Measurements from ENCODE around the gene RNF103. TPM values are rescaled to one million over a fixed set of nuclear protein-coding genes. Genes with fewer than 3 reads are reported as not detected.

RNF103 gene
- total and polyA plus RNA-seq, 2 experiments from 2014 or later, result 22.0 to 28.1 TPM

- H3K4me3 ChIP-seq, result no peak overlapping the region
- H3K4me1 ChIP-seq (ENCODE audit: low read depth), result peaks cover 5% of the 10 kb centered on the region
- TF ChIP-seq CTCF (IDR thresholded peaks at IDR 0.05; ENCODE audit: low read depth, low read length), result no peak
- no peak for DNase-seq (ENCODE audit: low read depth in 1 of 2, low spot score in 1 of 2)
- no peaks in the 10 kb centered on the region for H3K36me3 ChIP-seq
- H3K9me3 ChIP-seq (ENCODE audit: low read depth), result no peaks in the 10 kb centered on the region
- no peaks in the 10 kb centered on the region for H3K27me3 ChIP-seq
- no peak overlapping the region for H3K27ac ChIP-seq
Measured at GRCh38 chr2:86646329-86646728, 22.7 kb upstream of the RNF103 start.

GRCh38 chr2:86645752-86646151, 22.1 kb upstream of the RNF103 start:
- Histone ChIP-seq H3K36me3 (no peaks in the 10 kb centered on the region), H3K4me1 (ENCODE audit: low read depth) (peaks cover 5% of the 10 kb centered on the region), H3K9me3 (ENCODE audit: low read depth) (no peaks in the 10 kb centered on the region), H3K4me3 (no peak overlapping the region), H3K27me3 (no peaks in the 10 kb centered on the region), H3K27ac (no peak overlapping the region)
- TF ChIP-seq CTCF (IDR thresholded peaks at IDR 0.05; ENCODE audit: low read depth, low read length), result no peak
- DNase-seq (ENCODE audit: low read depth in 1 of 2, low spot score in 1 of 2), result no peak

GRCh38 chr2:86638712-86639111, 15.0 kb upstream of the RNF103 start:
- DNase-seq (ENCODE audit: low read depth in 1 of 2, low spot score in 1 of 2), result no peak
- H3K36me3 ChIP-seq, result no peaks in the 10 kb centered on the region
- H3K27me3 ChIP-seq, result no peaks in the 10 kb centered on the region
- H3K27ac ChIP-seq, result no peak overlapping the region
- H3K9me3 ChIP-seq (ENCODE audit: low read depth), result no peaks in the 10 kb centered on the region
- no peaks in the 10 kb centered on the region for H3K4me1 ChIP-seq (ENCODE audit: low read depth)
- no peak overlapping the region for H3K4me3 ChIP-seq
- no peak for TF ChIP-seq CTCF (IDR thresholded peaks at IDR 0.05; ENCODE audit: low read depth, low read length)

- H3K9me3 ChIP-seq (ENCODE audit: low read depth), result no peaks in the 10 kb centered on the region
- no peaks in the 10 kb centered on the region for H3K36me3 ChIP-seq
- TF ChIP-seq CTCF (IDR thresholded peaks at IDR 0.05; ENCODE audit: low read depth, low read length), result no peak
- no peaks in the 10 kb centered on the region for H3K4me1 ChIP-seq (ENCODE audit: low read depth)
- no peaks in the 10 kb centered on the region for H3K27me3 ChIP-seq
- H3K4me3 ChIP-seq, result no peak overlapping the region
- DNase-seq (ENCODE audit: low read depth in 1 of 2, low spot score in 1 of 2), result no peak
- H3K27ac ChIP-seq, result no peak overlapping the region
Measured at GRCh38 chr2:86636842-86637241, 13.2 kb upstream of the RNF103 start.

GRCh38 chr2:86634352-86634751, 10.7 kb upstream of the RNF103 start:
- DNase-seq (ENCODE audit: low read depth in 1 of 2, low spot score in 1 of 2), result no peak
- H3K4me1 ChIP-seq (ENCODE audit: low read depth), result no peaks in the 10 kb centered on the region
- H3K9me3 ChIP-seq (ENCODE audit: low read depth), result no peaks in the 10 kb centered on the region
- no peaks in the 10 kb centered on the region for H3K36me3 ChIP-seq
- no peak for TF ChIP-seq CTCF (IDR thresholded peaks at IDR 0.05; ENCODE audit: low read depth, low read length)
- H3K27me3 ChIP-seq, result no peaks in the 10 kb centered on the region
- no peak overlapping the region for H3K4me3 ChIP-seq
- no peak overlapping the region for H3K27ac ChIP-seq

- no peak for DNase-seq (ENCODE audit: low read depth in 1 of 2, low spot score in 1 of 2)
- Histone ChIP-seq H3K4me3 (no peak overlapping the region), H3K27me3 (no peaks in the 10 kb centered on the region), H3K36me3 (no peaks in the 10 kb centered on the region), H3K4me1 (ENCODE audit: low read depth) (no peaks in the 10 kb centered on the region), H3K9me3 (ENCODE audit: low read depth) (no peaks in the 10 kb centered on the region), H3K27ac (no peak overlapping the region)
- no peak for TF ChIP-seq CTCF (IDR thresholded peaks at IDR 0.05; ENCODE audit: low read depth, low read length)
Measured at GRCh38 chr2:86633155-86633651, 9.5 kb upstream of the RNF103 start.

All from cardiac muscle cell (in vitro differentiated cells and primary cell).